Activated T-helper 1 cell treated with anti-CD3 and anti-CD28 coated beads, Interleukin-12 subunit alpha, Interleukin-12 subunit beta, Interleukin-2, Interleukin-4 antibody, amounts not matched to agents 30 ng/mL and 10 ng/mL and 1 ng/mL, durations not matched to agents 14 hours and 24 hours and 36 hours (primary cell): Measurements from ENCODE around the gene MLXIP. TPM values are rescaled to one million over a fixed set of nuclear protein-coding genes. Genes with fewer than 3 reads are reported as not detected.
A peak's percentile ranks its signal among the peaks of the same experiment; 100 is the strongest.

ENCODE experiments used
- DNase-seq: peaks from one replicate; pipeline ENCODE4 v3.0.0; 2021; ENCODE audit warnings: low spot score
- H3K27ac Mint-ChIP-seq: one replicate; pipeline ENCODE4 v1.8.0; 2021; ENCODE audit warnings: mild to moderate bottlenecking, mixed read lengths
- H3K27me3 Mint-ChIP-seq: one replicate; pipeline ENCODE4 v1.8.0; 2022; ENCODE audit warnings: mild to moderate bottlenecking, moderate library complexity, mixed read lengths; ENCODE audit not compliant: insufficient read depth
- H3K36me3 Mint-ChIP-seq: one replicate; pipeline ENCODE4 v1.8.0; 2021; ENCODE audit warnings: low read depth, mixed read lengths
- H3K4me1 Mint-ChIP-seq: one replicate; pipeline ENCODE4 v1.8.0; 2021; ENCODE audit warnings: low read depth, mixed read lengths
- H3K4me3 Mint-ChIP-seq: one replicate; pipeline ENCODE4 v1.8.0; 2021; ENCODE audit warnings: mild to moderate bottlenecking, moderate library complexity, mixed read lengths
- H3K9me3 Mint-ChIP-seq: one replicate; pipeline ENCODE4 v1.8.0; 2021; ENCODE audit warnings: mixed read lengths
- intact Hi-C: fragments of 100-400 bp; cut with micrococcal nuclease; formaldehyde crosslinking; loops from one replicate; pipeline ENCODE4 v1.15.1; 2024
- total RNA-seq: library from RNA; stranded (reverse); gene quantifications from 2 replicates; pipeline ENCODE4 v1.2.3, GENCODE V29; 2022

The MLXIP gene
- total RNA-seq, 1 donor from 2014 or later = 62.1 TPM

- DNase-seq = no peak
- H3K4me1 Mint-ChIP-seq = peaks cover 14% of the 10 kb centered on the region
- intact Hi-C loops = no loop called here
- no peaks in the 10 kb centered on the region for H3K27me3 Mint-ChIP-seq
- peaks cover 3% of the 10 kb centered on the region for H3K36me3 Mint-ChIP-seq
- H3K9me3 Mint-ChIP-seq = no peaks in the 10 kb centered on the region
- no peak overlapping the region for H3K4me3 Mint-ChIP-seq
- no peak overlapping the region for H3K27ac Mint-ChIP-seq
Observed at GRCh38 chr12:122059203-122059960, 19.2 kb upstream of the MLXIP start.

- Mint-ChIP-seq H3K36me3 (peaks cover 3% of the 10 kb centered on the region), H3K4me1 (peaks cover 14% of the 10 kb centered on the region), H3K9me3 (no peaks in the 10 kb centered on the region), H3K27me3 (no peaks in the 10 kb centered on the region), H3K27ac (no peak overlapping the region), H3K4me3 (no peak overlapping the region)
- intact Hi-C loops = no loop called here
- no peak for DNase-seq
Observed at GRCh38 chr12:122060081-122060501, 18.5 kb upstream of the MLXIP start.

GRCh38 chr12:122061253-122061652, 17.3 kb upstream of the MLXIP start:
- Mint-ChIP-seq H3K36me3 (peaks cover 3% of the 10 kb centered on the region), H3K4me1 (peaks cover 14% of the 10 kb centered on the region), H3K27me3 (no peaks in the 10 kb centered on the region), H3K27ac (no peak overlapping the region), H3K4me3 (no peak overlapping the region), H3K9me3 (no peaks in the 10 kb centered on the region)
- no peak for DNase-seq
- intact Hi-C loops = no loop called here

- peaks cover 20% of the 10 kb centered on the region for H3K4me1 Mint-ChIP-seq
- no peaks in the 10 kb centered on the region for H3K9me3 Mint-ChIP-seq
- no peak for DNase-seq
- peak overlapping the region; percentile 24 for H3K27ac Mint-ChIP-seq
- peaks cover 3% of the 10 kb centered on the region for H3K27me3 Mint-ChIP-seq
- H3K36me3 Mint-ChIP-seq = peaks cover 3% of the 10 kb centered on the region
- H3K4me3 Mint-ChIP-seq = no peak overlapping the region
- intact Hi-C loops = no loop called here
Observed at GRCh38 chr12:122062832-122063693, 15.5 kb upstream of the MLXIP start.

DNA sequence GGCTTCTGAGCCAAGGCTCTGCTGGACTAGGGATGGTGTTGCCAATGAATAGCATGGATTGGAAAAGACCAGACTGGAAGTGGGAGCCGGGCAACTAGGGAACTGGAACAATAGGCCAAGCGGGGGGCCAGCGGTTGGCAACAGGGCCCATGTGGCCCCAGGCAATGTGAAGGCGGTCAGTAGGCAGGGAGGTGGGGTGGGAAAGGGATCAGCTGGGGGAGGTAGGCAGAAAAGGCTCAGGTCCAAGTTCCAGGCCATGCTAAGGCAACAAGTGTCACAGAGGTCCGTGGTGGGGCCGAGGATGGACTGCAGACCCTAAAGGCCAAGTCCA, 14.9 kb upstream of the MLXIP start:
- Mint-ChIP-seq H3K4me3 (no peak overlapping the region), H3K27me3 (peaks cover 4% of the 10 kb centered on the region), H3K9me3 (no peaks in the 10 kb centered on the region), H3K36me3 (peaks cover 3% of the 10 kb centered on the region), H3K4me1 (peaks cover 26% of the 10 kb centered on the region), H3K27ac (peak overlapping the region; percentile 7)
- no peak for DNase-seq
- intact Hi-C loops = no loop called here

GRCh38 chr12:122064025-122064777, 14.4 kb upstream of the MLXIP start:
- H3K4me3 Mint-ChIP-seq = no peak overlapping the region
- peaks cover 26% of the 10 kb centered on the region for H3K4me1 Mint-ChIP-seq
- no peaks in the 10 kb centered on the region for H3K9me3 Mint-ChIP-seq
- intact Hi-C loops = no loop called here
- H3K36me3 Mint-ChIP-seq = peaks cover 1% of the 10 kb centered on the region
- DNase-seq = no peak
- H3K27ac Mint-ChIP-seq = peak overlapping the region; percentile 7
- peaks cover 4% of the 10 kb centered on the region for H3K27me3 Mint-ChIP-seq

GRCh38 chr12:122064780-122065588, 13.6 kb upstream of the MLXIP start:
- peaks cover 4% of the 10 kb centered on the region for H3K27me3 Mint-ChIP-seq
- H3K27ac Mint-ChIP-seq = no peak overlapping the region
- H3K4me1 Mint-ChIP-seq = peaks cover 26% of the 10 kb centered on the region
- intact Hi-C loops = loop anchor here (5.0 kb wide), 1 partner anchor 37 kb away; no protein-coding TSS in a partner anchor
- H3K4me3 Mint-ChIP-seq = no peak overlapping the region
- no peak for DNase-seq
- peaks cover 1% of the 10 kb centered on the region for H3K36me3 Mint-ChIP-seq
- H3K9me3 Mint-ChIP-seq = no peaks in the 10 kb centered on the region

GRCh38 chr12:122067548-122067947, 11.0 kb upstream of the MLXIP start:
- peaks cover 1% of the 10 kb centered on the region for H3K36me3 Mint-ChIP-seq
- DNase-seq = no peak
- peaks cover 26% of the 10 kb centered on the region for H3K4me1 Mint-ChIP-seq
- H3K27ac Mint-ChIP-seq = no peak overlapping the region
- intact Hi-C loops = loop anchor here (5.0 kb wide), 1 partner anchor 35 kb away; no protein-coding TSS in a partner anchor
- H3K9me3 Mint-ChIP-seq = no peaks in the 10 kb centered on the region
- H3K4me3 Mint-ChIP-seq = peak overlapping the region; percentile 73
- peaks cover 12% of the 10 kb centered on the region for H3K27me3 Mint-ChIP-seq

DNA sequence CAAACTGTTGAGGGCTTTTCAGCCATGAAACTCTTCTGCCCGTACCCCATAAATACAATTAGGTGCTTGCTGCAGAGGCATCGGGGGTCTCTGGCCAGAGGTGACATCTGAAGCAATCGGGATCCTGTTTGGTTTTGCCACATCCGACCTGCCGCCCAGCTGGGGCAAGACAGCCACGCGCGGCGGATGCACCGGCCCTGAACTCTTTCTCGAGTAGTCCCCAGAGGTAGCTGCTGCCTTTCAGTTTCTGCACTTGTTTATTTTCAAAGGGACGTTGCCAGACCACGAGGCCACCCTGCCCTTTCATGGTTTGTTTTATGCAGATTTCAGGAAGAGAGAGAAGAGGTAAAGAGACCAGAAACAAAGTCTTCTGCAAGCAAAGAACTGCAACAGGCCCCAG, 10.6 kb upstream of the MLXIP start:
- Mint-ChIP-seq H3K27me3 (peaks cover 12% of the 10 kb centered on the region), H3K27ac (peak overlapping the region; percentile 46), H3K36me3 (peaks cover 1% of the 10 kb centered on the region), H3K4me3 (peak overlapping the region; percentile 73), H3K4me1 (peaks cover 24% of the 10 kb centered on the region), H3K9me3 (no peaks in the 10 kb centered on the region)
- intact Hi-C loops = loop anchor here (5.0 kb wide), 1 partner anchor 34 kb away; no protein-coding TSS in a partner anchor
- peak; percentile 33 for DNase-seq

- Mint-ChIP-seq H3K27me3 (peaks cover 18% of the 10 kb centered on the region), H3K4me3 (no peak overlapping the region), H3K9me3 (no peaks in the 10 kb centered on the region), H3K27ac (no peak overlapping the region), H3K4me1 (peaks cover 21% of the 10 kb centered on the region), H3K36me3 (no peaks in the 10 kb centered on the region)
- DNase-seq = no peak
- intact Hi-C loops = loop anchor here (10.0 kb wide), 1 partner anchor 662 kb away; the partner anchor contains the start of gene HCAR1
Observed at GRCh38 chr12:122072031-122072970, 6.3 kb upstream of the MLXIP start.

GRCh38 chr12:122073815-122074214, 4.7 kb upstream of the MLXIP start:
- H3K4me1 Mint-ChIP-seq = peaks cover 10% of the 10 kb centered on the region
- no peaks in the 10 kb centered on the region for H3K9me3 Mint-ChIP-seq
- H3K4me3 Mint-ChIP-seq = no peak overlapping the region
- intact Hi-C loops = loop anchor here (10.0 kb wide), 1 partner anchor 661 kb away; the partner anchor contains the start of gene HCAR1
- H3K36me3 Mint-ChIP-seq = no peaks in the 10 kb centered on the region
- DNase-seq = no peak
- H3K27ac Mint-ChIP-seq = no peak overlapping the region
- H3K27me3 Mint-ChIP-seq = peaks cover 15% of the 10 kb centered on the region
